Measurements from ENCODE around the gene SOD1. TPM values are rescaled to one million over a fixed set of nuclear protein-coding genes. Genes with fewer than 3 reads are reported as not detected.
"Not testable (repeated sequence)": the region's sequence is repeated elsewhere in the genome, so short reads cannot be mapped to it uniquely, and the experiment has no call there.

SOD1 gene
- total RNA-seq: 223 and 226 TPM in 2 replicates

- intact Hi-C loops (cut with micrococcal nuclease): loop anchor here (1.0 to 5.0 kb wide), 5 partner anchors 73 to 619 kb away; partner anchors contain the start of genes MIS18A and SCAF4
Measured at GRCh38 chr21:31659536-31660258, at the start of gene SOD1. Gene SOD1 (plus strand): TSS chr21:31659693. CDS start chr21:31659770, 77 bp downstream.

- intact Hi-C loops (cut with micrococcal nuclease): no loop called here
Measured at GRCh38 chr21:31611445-31611844, 48.0 kb upstream of the SOD1 start.

GRCh38 chr21:31612894-31613785 is 46.4 kb upstream of the SOD1 start:
- intact Hi-C loops (cut with micrococcal nuclease): no loop called here

GRCh38 chr21:31614705-31615104 is 44.8 kb upstream of the SOD1 start:
- intact Hi-C loops (cut with micrococcal nuclease): no loop called here

GRCh38 chr21:31616216-31616615 is 43.3 kb upstream of the SOD1 start:
- intact Hi-C loops (cut with micrococcal nuclease): no loop called here

GRCh38 chr21:31618696-31619430 is 40.6 kb upstream of the SOD1 start:
- intact Hi-C loops (cut with micrococcal nuclease): no loop called here

- intact Hi-C loops (cut with micrococcal nuclease): no loop called here
Measured at GRCh38 chr21:31622397-31622796, 37.1 kb upstream of the SOD1 start.

GRCh38 chr21:31623664-31624063 is 35.8 kb upstream of the SOD1 start:
- intact Hi-C loops (cut with micrococcal nuclease): no loop called here

GRCh38 chr21:31624181-31624580 is 35.3 kb upstream of the SOD1 start:
- intact Hi-C loops (cut with micrococcal nuclease): no loop called here

GRCh38 chr21:31624961-31625491 is 34.5 kb upstream of the SOD1 start:
- intact Hi-C loops (cut with micrococcal nuclease): no loop called here

GRCh38 chr21:31629972-31630711 is 29.4 kb upstream of the SOD1 start:
- intact Hi-C loops (cut with micrococcal nuclease): no loop called here

- intact Hi-C loops (cut with micrococcal nuclease): not testable (repeated sequence)
Measured at GRCh38 chr21:31631881-31632280, 27.6 kb upstream of the SOD1 start.

- intact Hi-C loops (cut with micrococcal nuclease): no loop called here
Measured at GRCh38 chr21:31634993-31635392, 24.5 kb upstream of the SOD1 start.

GRCh38 chr21:31636874-31637273 is 22.6 kb upstream of the SOD1 start:
- intact Hi-C loops (cut with micrococcal nuclease): no loop called here

GRCh38 chr21:31641416-31641922 is 18.0 kb upstream of the SOD1 start:
- intact Hi-C loops (cut with micrococcal nuclease): no loop called here

- intact Hi-C loops (cut with micrococcal nuclease): no loop called here
Measured at GRCh38 chr21:31644643-31645042, 14.8 kb upstream of the SOD1 start.

- intact Hi-C loops (cut with micrococcal nuclease): no loop called here
Measured at GRCh38 chr21:31647650-31648049, 11.8 kb upstream of the SOD1 start.

- intact Hi-C loops (cut with micrococcal nuclease): no loop called here
Measured at GRCh38 chr21:31650930-31651329, 8.6 kb upstream of the SOD1 start.

- intact Hi-C loops (cut with micrococcal nuclease): not testable (repeated sequence)
Measured at GRCh38 chr21:31651491-31651890, 8.0 kb upstream of the SOD1 start.

GRCh38 chr21:31654340-31654739 is 5.2 kb upstream of the SOD1 start:
- intact Hi-C loops (cut with micrococcal nuclease): no loop called here

Measured in T-helper 2 cell treated with Interferon-gamma antibody and Interleukin-4, amounts not matched to agents 100 ng/mL and 5 ng/mL, for 36 hours (primary cell).